ENCODE measurements around the gene ATG4D. TPM values are rescaled to one million over a fixed set of nuclear protein-coding genes. Genes with fewer than 3 reads are reported as not detected.

ATG4D gene
- total RNA-seq, 1 donor from 2014 or later = 30.3 TPM

- peak within 1 kb of the TSS; percentile 77 for H3K4me3 ChIP-seq (ENCODE audit: low read depth, low read length)
- TF ChIP-seq CTCF (IDR thresholded peaks at IDR 0.05; ENCODE audit: insufficient read depth, low read length, severe bottlenecking) = peak; percentile 6
- no peak for FAIRE-seq
- H3K27me3 ChIP-seq (ENCODE audit: control insufficient read depth, insufficient read depth, low read length) = no peaks in the 10 kb centered on the region
- H3K36me3 ChIP-seq (ENCODE audit: control insufficient read depth, insufficient read depth, low read length) = peaks cover 10% of the 10 kb centered on the region
- DNase-seq (ENCODE audit: low read depth) = no peak
These were observed 26.3 kb upstream of the ATG4D start, which contains the start of gene S1PR5 for GRCh38 chr19:10517361-10517759. S1PR5 (minus strand) TSS chr19:10517447; CDS start chr19:10515011, 2,436 bp downstream.

GRCh38 chr19:10517760-10518443 is 25.8 kb upstream of the ATG4D start:
- DNase-seq (ENCODE audit: low read depth) (peak; percentile 34), FAIRE-seq (no peak)
- TF ChIP-seq CTCF (IDR thresholded peaks at IDR 0.05; ENCODE audit: insufficient read depth, low read length, severe bottlenecking) = no peak
- Histone ChIP-seq H3K4me3 (ENCODE audit: low read depth, low read length) (peak overlapping the region; percentile 77), H3K27me3 (ENCODE audit: control insufficient read depth, insufficient read depth, low read length) (no peaks in the 10 kb centered on the region), H3K36me3 (ENCODE audit: control insufficient read depth, insufficient read depth, low read length) (peaks cover 10% of the 10 kb centered on the region)

GRCh38 chr19:10518444-10519361 is 25.0 kb upstream of the ATG4D start:
- DNase-seq (ENCODE audit: low read depth) (no peak), FAIRE-seq (no peak)
- H3K4me3 ChIP-seq (ENCODE audit: low read depth, low read length) = no peak overlapping the region
- H3K27me3 ChIP-seq (ENCODE audit: control insufficient read depth, insufficient read depth, low read length) = no peaks in the 10 kb centered on the region
- no peak for TF ChIP-seq CTCF (IDR thresholded peaks at IDR 0.05; ENCODE audit: insufficient read depth, low read length, severe bottlenecking)
- peaks cover 5% of the 10 kb centered on the region for H3K36me3 ChIP-seq (ENCODE audit: control insufficient read depth, insufficient read depth, low read length)

- Histone ChIP-seq H3K27me3 (ENCODE audit: control insufficient read depth, insufficient read depth, low read length) (no peaks in the 10 kb centered on the region), H3K36me3 (ENCODE audit: control insufficient read depth, insufficient read depth, low read length) (peaks cover 5% of the 10 kb centered on the region), H3K4me3 (ENCODE audit: low read depth, low read length) (no peak overlapping the region)
- TF ChIP-seq CTCF (IDR thresholded peaks at IDR 0.05; ENCODE audit: insufficient read depth, low read length, severe bottlenecking) = no peak
- FAIRE-seq = no peak
- DNase-seq (ENCODE audit: low read depth) = no peak
These were observed 24.3 kb upstream of the ATG4D start for GRCh38 chr19:10519421-10519820.

- DNase-seq (ENCODE audit: low read depth) (peak; percentile 88), FAIRE-seq (no peak)
- Histone ChIP-seq H3K36me3 (ENCODE audit: control insufficient read depth, insufficient read depth, low read length) (no peaks in the 10 kb centered on the region), H3K27me3 (ENCODE audit: control insufficient read depth, insufficient read depth, low read length) (no peaks in the 10 kb centered on the region), H3K4me3 (ENCODE audit: low read depth, low read length) (no peak overlapping the region)
- peak; percentile 26 for TF ChIP-seq CTCF (IDR thresholded peaks at IDR 0.05; ENCODE audit: insufficient read depth, low read length, severe bottlenecking)
These were observed 22.9 kb upstream of the ATG4D start for GRCh38 chr19:10520652-10521318.
